NCI-H460 (cell line): ENCODE data around the gene CARS2. TPM values are rescaled to one million over a fixed set of nuclear protein-coding genes. Genes with fewer than 3 reads are reported as not detected.
"Not testable (repeated sequence)": the region's sequence is repeated elsewhere in the genome, so short reads cannot be mapped to it uniquely, and the experiment has no call there.

Source experiments
- DNase-seq: peaks from one replicate; pipeline ENCODE4 v3.0.0-alpha.2; 2016; ENCODE audit warnings: low read depth; ENCODE audit errors: extremely low read depth
- total RNA-seq: library from RNA; depleted of rRNA; stranded (reverse); fragments of >200 nt; shearing (Covaris generic); gene quantifications from 2 replicates; pipeline ENCODE4 v1.2.3, GENCODE V29; 2014

CARS2 gene
- total RNA-seq, 1 experiment from 2014 or later, result 34.9 TPM

DNA sequence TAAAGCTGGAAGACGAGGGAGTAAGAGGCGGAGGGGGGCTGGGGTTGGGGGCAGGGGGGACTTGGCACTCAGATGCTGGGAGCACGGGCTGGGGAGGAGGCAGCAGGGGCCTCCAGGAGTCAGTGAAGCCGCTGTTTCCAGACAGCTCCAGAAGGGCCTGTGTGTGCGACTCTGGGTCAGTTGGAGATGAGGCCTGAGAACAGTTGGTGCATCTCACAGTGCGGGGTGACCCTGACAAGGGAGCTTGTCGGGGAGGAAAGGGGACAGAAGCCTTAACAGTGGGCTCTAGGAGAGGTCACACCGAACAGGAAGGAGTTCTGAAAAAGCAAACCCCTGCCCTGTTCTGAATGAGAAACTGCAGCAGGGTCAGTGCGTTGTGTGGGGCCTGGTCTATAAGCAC is 79.4 kb downstream of the CARS2 start:
- DNase-seq, result no peak

- no peak for DNase-seq
These were observed 80.1 kb downstream of the CARS2 start for GRCh38 chr13:110625771-110626321.

GRCh38 chr13:110624766-110625756 is 80.9 kb downstream of the CARS2 start:
- no peak for DNase-seq

- no peak for DNase-seq
These were observed 85.3 kb downstream of the CARS2 start for GRCh38 chr13:110620596-110620995.

DNA sequence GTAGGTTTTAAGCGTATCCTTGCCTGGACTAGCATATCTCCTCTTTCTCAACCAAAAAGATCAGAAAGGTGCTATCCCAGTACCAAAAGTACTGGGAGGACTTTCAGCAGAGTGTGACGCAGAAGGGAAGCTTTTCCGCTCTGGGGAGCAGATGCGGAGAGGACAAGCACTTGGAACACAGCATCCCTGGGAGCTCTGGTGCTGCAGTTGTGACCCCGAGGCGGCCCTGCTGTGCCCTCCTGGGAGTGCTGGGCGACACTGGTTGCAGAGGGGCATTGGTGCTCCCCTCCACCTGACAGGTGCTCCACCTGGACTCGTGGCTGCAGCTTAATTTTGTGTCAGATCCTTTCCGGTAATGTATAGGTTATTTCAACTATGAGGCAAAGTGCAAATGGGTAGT is 87.1 kb downstream of the CARS2 start:
- DNase-seq, result no peak

DNA sequence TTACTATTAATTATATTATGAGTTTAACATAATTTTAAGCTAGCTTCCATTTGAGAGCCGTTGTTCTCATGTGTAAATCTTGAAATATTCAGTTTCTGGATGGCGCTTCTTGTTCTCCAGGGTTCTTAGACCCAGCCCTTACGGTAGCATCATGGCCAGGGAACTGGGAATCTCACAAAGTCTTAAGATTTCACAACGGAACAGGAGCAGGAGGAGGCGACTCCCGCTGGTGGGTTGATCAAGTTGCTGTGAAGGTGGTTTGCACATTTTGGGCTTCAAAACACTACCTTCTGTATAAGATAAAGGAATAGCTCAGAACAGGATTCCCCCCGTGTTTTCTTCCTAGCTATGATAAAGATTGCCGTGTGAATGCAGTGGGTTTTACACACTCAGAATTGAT is 87.7 kb downstream of the CARS2 start:
- DNase-seq, result no peak

- no peak for DNase-seq
These were observed 88.4 kb downstream of the CARS2 start for GRCh38 chr13:110617321-110618072.

- DNase-seq, result no peak
These were observed 89.5 kb downstream of the CARS2 start for GRCh38 chr13:110616103-110617101.

- peak; percentile 90 for DNase-seq
These were observed 90.4 kb downstream of the CARS2 start, which contains the start of gene NAXD for GRCh38 chr13:110615322-110616102. Gene NAXD, plus strand, starts transcription at chr13:110615545. Its CDS starts 57 bp downstream, at chr13:110615602.

DNA sequence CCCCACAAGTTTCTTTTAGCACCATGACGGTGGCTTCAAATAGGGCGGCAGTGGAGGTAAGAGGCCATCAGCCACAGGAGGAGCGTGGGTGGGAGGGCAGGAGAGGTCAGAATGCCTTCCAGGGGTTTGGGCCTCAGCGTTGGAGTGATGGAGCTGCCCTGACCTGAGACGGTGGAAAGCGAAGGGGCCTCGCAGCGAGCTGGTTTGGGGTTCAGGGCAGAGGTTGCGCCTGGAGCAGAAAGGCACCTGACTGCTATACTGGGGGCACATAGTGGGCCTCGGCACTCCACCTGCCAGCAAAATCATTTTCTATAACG is 91.0 kb downstream of the CARS2 start:
- DNase-seq, result no peak

- peak; percentile 48 for DNase-seq
These were observed 94.8 kb downstream of the CARS2 start for GRCh38 chr13:110610955-110611595.

GRCh38 chr13:110607675-110608224 is 98.2 kb downstream of the CARS2 start:
- DNase-seq, result no peak

GRCh38 chr13:110606281-110606680 is 99.6 kb downstream of the CARS2 start:
- DNase-seq, result not testable (repeated sequence)

DNA sequence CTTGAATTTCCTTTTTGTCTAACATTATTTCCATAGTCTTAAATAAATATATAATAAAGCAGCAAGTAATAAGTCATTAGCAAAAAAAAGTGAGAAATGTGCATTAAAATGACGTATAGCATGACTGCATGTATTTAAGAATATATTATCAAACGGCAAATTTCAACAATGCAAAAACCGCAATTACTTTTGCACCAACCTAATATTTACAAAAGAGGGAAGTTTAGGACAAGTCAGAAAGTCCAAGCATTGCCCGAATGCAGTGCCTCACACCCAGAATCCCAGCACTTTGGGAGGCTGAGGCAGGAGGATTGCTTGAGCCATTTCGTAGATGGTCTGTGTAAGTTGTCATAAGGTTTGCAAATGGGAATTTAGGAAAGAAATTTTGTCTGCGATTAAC is 100.8 kb downstream of the CARS2 start:
- DNase-seq, result no peak

- DNase-seq, result no peak
These were observed 104.9 kb downstream of the CARS2 start for GRCh38 chr13:110600980-110601379.

- DNase-seq, result no peak
These were observed 105.6 kb downstream of the CARS2 start for GRCh38 chr13:110600261-110600819.

DNA sequence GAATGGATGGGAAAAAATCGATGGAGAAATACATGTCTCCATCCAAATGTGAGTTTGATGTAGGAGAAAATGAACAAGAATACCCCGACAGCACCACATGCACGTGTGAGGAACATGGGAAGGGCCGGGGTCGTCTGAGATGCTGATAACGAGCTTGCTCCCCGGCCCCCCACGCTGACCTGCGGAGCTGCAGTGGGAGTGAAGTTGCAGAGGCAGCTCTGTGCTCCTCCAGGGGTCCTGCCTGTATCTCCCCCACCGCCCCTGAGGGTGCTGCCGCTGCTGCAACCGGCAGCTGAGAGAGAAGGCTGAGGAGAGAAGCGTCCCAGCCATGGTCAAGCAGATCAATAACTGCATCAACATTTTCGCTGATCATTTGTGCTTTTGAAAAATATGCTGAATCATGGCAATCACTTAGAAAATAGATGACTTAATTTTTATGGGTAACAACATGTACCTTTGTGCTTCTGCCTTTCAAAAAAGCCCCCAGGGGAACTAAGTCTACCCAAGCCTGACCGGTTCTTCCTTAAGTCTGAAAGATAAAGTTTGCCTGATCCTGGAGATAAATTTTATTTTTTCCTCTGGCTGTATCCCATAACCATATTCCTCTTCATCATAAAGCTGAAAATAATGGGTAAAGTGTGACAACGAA is 108.8 kb downstream of the CARS2 start:
- DNase-seq, result no peak
